K562 (cell line): Measurements from ENCODE around the gene SPATC1L. TPM values are rescaled to one million over a fixed set of nuclear protein-coding genes. Genes with fewer than 3 reads are reported as not detected.
A peak's percentile ranks its signal among the peaks of the same experiment; 100 is the strongest.

Experiments used
- BRCA1 ChIP-seq, 2 experiments: fragments of 450-650 bp in 1 of 2; sonication (generic) in 1 of 2; formaldehyde crosslinking in 1 of 2; IDR thresholded peaks; 2 replicates each; pipeline versions ENCODE4 v1.5.0 to v1.6.1; 2017 to 2020; ENCODE audit warnings: mild to moderate bottlenecking in 1 of 2, missing genetic modification reagents in 1 of 2
- KAT2B ChIP-seq: IDR thresholded peaks from one replicate; pipeline ENCODE4 v1.6.1; 2012; ENCODE audit warnings: low read depth, mild to moderate bottlenecking, control low read depth, inconsistent platforms, low read length, moderate library complexity
- ZKSCAN8 ChIP-seq: fragments of 200-800 bp; sonication (Bioruptor generic); IDR thresholded peaks from 2 replicates; pipeline ENCODE4 v1.6.1; 2016; ENCODE audit warnings: missing genetic modification characterization, missing compliant biosample characterization
- ZNF551 ChIP-seq: fragments of 250-450 bp; sonication (Bioruptor Pico); IDR thresholded peaks from 2 replicates; pipeline ENCODE4 v1.5.0; 2021; ENCODE audit warnings: mild to moderate bottlenecking, moderate library complexity
- polyA plus RNA-seq, 8 experiments: library from polyadenylated mRNA; depleted of rRNA in 4 of 8; stranded (reverse) in 5 of 8; unstranded in 3 of 8; fragments of >200 nt; fragmentation: Nextera tagmentation in 2 of 8; fragmentation: Illumina TruSeq in 1 of 8; extraction: Ambion mirVana in 2 of 8; extraction: Trizol in 1 of 8; gene quantifications; 2 replicates each; pipeline versions ENCODE4 v1.2.1 to v1.2.3, GENCODE V29; 2011 to 2014; ENCODE audit warnings: inconsistent platforms in 1 of 8, missing spikeins in 1 of 8
- total RNA-seq, 7 experiments: library from RNA; depleted of rRNA in 6 of 7; stranded (reverse); fragments of >200 nt in 6 of 7; fragmentation: Illumina TruSeq in 2 of 7; extraction: Trizol in 2 of 7; gene quantifications; 2 replicates each; pipeline versions ENCODE4 v1.2.1 to v1.2.3, GENCODE V29; 2011 to 2021; ENCODE audit warnings: low replicate concordance in 1 of 7
- TF ChIP-seq, protein P1 (sequence below), 2 experiments: fragments of 450-650 bp in 1 of 2; sonication (generic) in 1 of 2; formaldehyde crosslinking in 1 of 2; IDR thresholded peaks; 2 replicates each; pipeline versions ENCODE4 v1.7.1 to v1.9.0; 2016 to 2022; ENCODE audit warnings: inconsistent platforms in 1 of 2, mild to moderate bottlenecking in 1 of 2, missing genetic modification reagents in 1 of 2
- TF ChIP-seq, protein P2 (sequence below): fragments of 450-650 bp; IDR thresholded peaks from 2 replicates; pipeline ENCODE4 v1.6.1; 2016; ENCODE audit warnings: low read depth
- TF ChIP-seq, protein P3 (sequence below): sonication (generic); formaldehyde crosslinking; IDR thresholded peaks from 2 replicates; pipeline ENCODE4 v1.9.0; 2022; ENCODE audit warnings: mild to moderate bottlenecking, missing genetic modification reagents
- TF ChIP-seq, protein P4 (sequence below): fragments of 250-450 bp; sonication (Bioruptor Pico); IDR thresholded peaks from 2 replicates; pipeline ENCODE4 v1.8.0; 2021; ENCODE audit warnings: moderate library complexity, mild to moderate bottlenecking, inconsistent platforms

The SPATC1L gene
- total and polyA plus RNA-seq, 9 of the 15 experiments (the other 6 are each of a cell fraction or from before 2014, with no cell fraction given), result 0.14 to 121 (median 34.0) TPM; not detected in 1

DNA sequence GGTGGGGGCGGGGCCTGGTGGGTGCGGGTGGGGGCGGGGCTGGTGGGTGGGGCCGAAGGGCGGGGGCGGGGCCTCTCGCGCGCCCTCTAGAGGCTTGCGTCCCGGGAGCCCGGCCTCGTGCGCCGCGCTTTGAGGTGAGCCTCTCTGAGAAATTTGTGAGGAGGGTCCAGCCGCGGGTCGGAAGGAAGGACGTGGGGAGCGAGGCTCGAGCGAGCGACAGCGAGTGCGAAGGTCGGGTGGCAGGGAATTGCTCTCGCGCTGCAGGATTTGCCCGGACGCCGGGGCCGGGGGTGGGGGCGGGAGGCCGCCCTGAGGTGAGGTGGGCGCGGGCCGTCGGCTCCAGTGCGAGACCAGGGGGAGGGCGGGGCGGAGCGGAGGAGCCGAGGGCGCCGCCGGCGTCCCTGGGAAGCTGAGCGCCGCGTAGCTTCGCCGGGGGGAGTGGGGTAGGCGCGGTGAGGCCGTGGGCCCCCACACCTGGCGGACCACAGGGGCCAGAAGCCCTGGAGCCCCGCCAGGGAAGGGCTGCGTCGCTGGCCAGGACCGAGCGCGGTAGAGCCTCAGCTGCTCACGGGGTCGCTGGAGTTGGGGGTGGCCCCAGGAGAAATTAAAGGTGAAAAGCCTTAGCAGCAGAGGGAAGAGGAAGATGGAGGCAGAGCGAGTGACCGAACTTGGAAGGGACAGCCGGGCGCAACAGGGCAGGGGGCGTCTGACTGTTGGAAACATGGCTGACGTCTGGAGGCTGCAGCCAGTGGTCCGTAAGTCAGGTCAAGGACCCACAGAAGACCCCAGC is 45.1 kb upstream of the SPATC1L start (continued):
- TF ChIP-seq, protein P1, sequence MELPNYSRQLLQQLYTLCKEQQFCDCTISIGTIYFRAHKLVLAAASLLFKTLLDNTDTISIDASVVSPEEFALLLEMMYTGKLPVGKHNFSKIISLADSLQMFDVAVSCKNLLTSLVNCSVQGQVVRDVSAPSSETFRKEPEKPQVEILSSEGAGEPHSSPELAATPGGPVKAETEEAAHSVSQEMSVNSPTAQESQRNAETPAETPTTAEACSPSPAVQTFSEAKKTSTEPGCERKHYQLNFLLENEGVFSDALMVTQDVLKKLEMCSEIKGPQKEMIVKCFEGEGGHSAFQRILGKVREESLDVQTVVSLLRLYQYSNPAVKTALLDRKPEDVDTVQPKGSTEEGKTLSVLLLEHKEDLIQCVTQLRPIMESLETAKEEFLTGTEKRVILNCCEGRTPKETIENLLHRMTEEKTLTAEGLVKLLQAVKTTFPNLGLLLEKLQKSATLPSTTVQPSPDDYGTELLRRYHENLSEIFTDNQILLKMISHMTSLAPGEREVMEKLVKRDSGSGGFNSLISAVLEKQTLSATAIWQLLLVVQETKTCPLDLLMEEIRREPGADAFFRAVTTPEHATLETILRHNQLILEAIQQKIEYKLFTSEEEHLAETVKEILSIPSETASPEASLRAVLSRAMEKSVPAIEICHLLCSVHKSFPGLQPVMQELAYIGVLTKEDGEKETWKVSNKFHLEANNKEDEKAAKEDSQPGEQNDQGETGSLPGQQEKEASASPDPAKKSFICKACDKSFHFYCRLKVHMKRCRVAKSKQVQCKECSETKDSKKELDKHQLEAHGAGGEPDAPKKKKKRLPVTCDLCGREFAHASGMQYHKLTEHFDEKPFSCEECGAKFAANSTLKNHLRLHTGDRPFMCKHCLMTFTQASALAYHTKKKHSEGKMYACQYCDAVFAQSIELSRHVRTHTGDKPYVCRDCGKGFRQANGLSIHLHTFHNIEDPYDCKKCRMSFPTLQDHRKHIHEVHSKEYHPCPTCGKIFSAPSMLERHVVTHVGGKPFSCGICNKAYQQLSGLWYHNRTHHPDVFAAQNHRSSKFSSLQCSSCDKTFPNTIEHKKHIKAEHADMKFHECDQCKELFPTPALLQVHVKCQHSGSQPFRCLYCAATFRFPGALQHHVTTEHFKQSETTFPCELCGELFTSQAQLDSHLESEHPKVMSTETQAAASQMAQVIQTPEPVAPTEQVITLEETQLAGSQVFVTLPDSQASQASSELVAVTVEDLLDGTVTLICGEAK (IDR thresholded peaks at IDR 0.05), result no peak; the same call in none of the 2 replicates
- TF ChIP-seq, protein P1 (CRISPR knock-in tag; IDR thresholded peaks at IDR 0.05), result no peak
- TF ChIP-seq, protein P2, sequence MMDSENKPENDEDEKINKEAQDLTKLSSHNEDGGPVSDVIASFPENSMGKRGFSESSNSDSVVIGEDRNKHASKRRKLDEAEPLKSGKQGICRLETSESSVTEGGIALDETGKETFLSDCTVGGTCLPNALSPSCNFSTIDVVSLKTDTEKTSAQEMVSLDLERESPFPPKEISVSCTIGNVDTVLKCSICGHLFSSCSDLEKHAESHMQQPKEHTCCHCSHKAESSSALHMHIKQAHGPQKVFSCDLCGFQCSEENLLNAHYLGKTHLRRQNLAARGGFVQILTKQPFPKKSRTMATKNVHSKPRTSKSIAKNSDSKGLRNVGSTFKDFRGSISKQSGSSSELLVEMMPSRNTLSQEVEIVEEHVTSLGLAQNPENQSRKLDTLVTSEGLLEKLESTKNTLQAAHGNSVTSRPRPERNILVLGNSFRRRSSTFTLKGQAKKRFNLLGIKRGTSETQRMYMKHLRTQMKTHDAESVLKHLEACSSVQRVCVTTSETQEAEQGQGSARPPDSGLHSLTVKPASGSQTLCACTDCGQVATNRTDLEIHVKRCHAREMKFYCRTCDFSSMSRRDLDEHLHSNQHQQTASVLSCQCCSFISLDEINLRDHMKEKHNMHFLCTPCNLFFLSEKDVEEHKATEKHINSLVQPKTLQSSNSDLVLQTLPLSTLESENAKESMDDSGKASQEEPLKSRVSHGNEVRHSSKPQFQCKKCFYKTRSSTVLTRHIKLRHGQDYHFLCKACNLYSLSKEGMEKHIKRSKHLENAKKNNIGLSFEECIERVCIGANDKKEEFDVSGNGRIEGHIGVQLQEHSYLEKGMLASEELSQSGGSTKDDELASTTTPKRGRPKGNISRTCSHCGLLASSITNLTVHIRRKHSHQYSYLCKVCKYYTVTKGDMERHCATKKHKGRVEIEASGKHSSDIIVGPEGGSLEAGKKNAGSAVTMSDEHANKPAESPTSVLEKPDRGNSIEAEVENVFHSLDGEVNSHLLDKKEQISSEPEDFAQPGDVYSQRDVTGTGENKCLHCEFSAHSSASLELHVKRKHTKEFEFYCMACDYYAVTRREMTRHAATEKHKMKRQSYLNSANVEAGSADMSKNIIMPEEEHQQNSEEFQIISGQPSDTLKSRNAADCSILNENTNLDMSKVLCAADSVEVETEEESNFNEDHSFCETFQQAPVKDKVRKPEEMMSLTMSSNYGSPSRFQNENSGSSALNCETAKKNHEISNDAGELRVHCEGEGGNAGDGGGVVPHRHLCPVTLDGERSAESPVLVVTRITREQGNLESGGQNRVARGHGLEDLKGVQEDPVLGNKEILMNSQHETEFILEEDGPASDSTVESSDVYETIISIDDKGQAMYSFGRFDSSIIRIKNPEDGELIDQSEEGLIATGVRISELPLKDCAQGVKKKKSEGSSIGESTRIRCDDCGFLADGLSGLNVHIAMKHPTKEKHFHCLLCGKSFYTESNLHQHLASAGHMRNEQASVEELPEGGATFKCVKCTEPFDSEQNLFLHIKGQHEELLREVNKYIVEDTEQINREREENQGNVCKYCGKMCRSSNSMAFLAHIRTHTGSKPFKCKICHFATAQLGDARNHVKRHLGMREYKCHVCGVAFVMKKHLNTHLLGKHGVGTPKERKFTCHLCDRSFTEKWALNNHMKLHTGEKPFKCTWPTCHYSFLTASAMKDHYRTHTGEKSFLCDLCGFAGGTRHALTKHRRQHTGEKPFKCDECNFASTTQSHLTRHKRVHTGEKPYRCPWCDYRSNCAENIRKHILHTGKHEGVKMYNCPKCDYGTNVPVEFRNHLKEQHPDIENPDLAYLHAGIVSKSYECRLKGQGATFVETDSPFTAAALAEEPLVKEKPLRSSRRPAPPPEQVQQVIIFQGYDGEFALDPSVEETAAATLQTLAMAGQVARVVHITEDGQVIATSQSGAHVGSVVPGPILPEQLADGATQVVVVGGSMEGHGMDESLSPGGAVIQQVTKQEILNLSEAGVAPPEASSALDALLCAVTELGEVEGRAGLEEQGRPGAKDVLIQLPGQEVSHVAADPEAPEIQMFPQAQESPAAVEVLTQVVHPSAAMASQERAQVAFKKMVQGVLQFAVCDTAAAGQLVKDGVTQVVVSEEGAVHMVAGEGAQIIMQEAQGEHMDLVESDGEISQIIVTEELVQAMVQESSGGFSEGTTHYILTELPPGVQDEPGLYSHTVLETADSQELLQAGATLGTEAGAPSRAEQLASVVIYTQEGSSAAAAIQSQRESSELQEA, result no peak
- TF ChIP-seq BRCA1 (IDR thresholded peaks at IDR 0.05), result no peak
- no peak for TF ChIP-seq BRCA1 (CRISPR knock-in tag; IDR thresholded peaks at IDR 0.05)
- TF ChIP-seq KAT2B, result no peak
- no peak for TF ChIP-seq ZKSCAN8 (CRISPR knock-in tag)
- TF ChIP-seq, protein P3, sequence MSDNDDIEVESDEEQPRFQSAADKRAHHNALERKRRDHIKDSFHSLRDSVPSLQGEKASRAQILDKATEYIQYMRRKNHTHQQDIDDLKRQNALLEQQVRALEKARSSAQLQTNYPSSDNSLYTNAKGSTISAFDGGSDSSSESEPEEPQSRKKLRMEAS (CRISPR knock-in tag), result peak; percentile 89
- no peak for TF ChIP-seq ZNF551
- TF ChIP-seq, protein P4, sequence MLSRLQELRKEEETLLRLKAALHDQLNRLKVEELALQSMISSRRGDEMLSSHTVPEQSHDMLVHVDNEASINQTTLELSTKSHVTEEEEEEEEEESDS (CRISPR knock-in tag), result no peak
